Activated T-cell treated with anti-CD3 and anti-CD28 coated beads, Interleukin-2, amount 50 U/mL, for 72 hours (primary cell): ENCODE measurements around the gene ST3GAL2. TPM values are rescaled to one million over a fixed set of nuclear protein-coding genes. Genes with fewer than 3 reads are reported as not detected.
"Not testable (repeated sequence)": the region's sequence is repeated elsewhere in the genome, so short reads cannot be mapped to it uniquely, and the experiment has no call there.

Experiments
- ATAC-seq, 2 donors: fragments of 150-1000 bp; cut with Tn5 transposase; replicated peaks in 1 of 2; 2 replicates each; pipeline ENCODE4 v1.10.0; 2021; ENCODE audit warnings: moderate library complexity in 2 of 2, mild to moderate bottlenecking in 1 of 2
- DNase-seq, 2 donors: peaks; one replicate each; pipeline ENCODE4 v3.0.0; 2021 to 2022; ENCODE audit warnings: mixed read lengths in 1 of 2
- H3K27ac Mint-ChIP-seq: one replicate; pipeline ENCODE4 v1.8.0; 2022; ENCODE audit warnings: mild to moderate bottlenecking, moderate library complexity, mixed read lengths
- H3K27me3 Mint-ChIP-seq: one replicate; pipeline ENCODE4 v1.8.0; 2022; ENCODE audit warnings: low read depth, mixed read lengths
- H3K36me3 Mint-ChIP-seq, 2 donors: one replicate each; pipeline ENCODE4 v1.8.0; 2022; ENCODE audit warnings: mixed read lengths in 2 of 2, mild to moderate bottlenecking in 1 of 2; ENCODE audit not compliant: insufficient read depth in 2 of 2
- H3K4me1 Mint-ChIP-seq: one replicate; pipeline ENCODE4 v1.8.0; 2022; ENCODE audit warnings: low read depth, mixed read lengths
- H3K4me3 Mint-ChIP-seq, 2 donors: one replicate each; pipeline ENCODE4 v1.8.0; 2022; ENCODE audit warnings: mild to moderate bottlenecking in 2 of 2, mixed read lengths in 2 of 2, moderate library complexity in 2 of 2
- H3K9me3 Mint-ChIP-seq, 2 donors: one replicate each; pipeline ENCODE4 v1.8.0; 2022; ENCODE audit warnings: mixed read lengths in 2 of 2
- total RNA-seq, 2 donors: library from RNA; stranded (reverse); gene quantifications; one replicate each; pipeline ENCODE4 v1.2.3, GENCODE V29; 2022

Gene ST3GAL2
- total RNA-seq, 2 donors from 2014 or later = 15.9 to 18.3 TPM

DNA sequence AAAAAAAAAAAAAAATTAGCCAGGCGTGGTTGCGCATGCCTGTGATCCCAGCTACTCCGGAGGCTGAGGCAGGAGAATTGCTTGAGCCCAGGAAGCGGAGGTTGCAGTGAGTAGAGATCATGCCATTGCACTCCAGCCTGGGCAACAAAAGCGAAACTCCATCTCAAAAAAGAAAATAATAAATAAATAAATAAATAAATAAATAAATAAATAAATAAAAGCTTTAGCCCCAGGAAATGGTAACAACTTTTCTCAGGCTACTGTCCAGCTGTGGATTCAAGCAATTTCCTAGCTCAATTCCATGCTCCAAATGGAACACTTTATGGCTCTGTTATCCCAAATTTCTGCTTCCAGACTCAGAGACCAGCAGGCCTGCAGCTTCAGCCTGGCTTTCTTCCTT is 25.3 kb downstream of the ST3GAL2 start:
- not testable (repeated sequence) for H3K27me3 Mint-ChIP-seq, H3K27ac Mint-ChIP-seq, H3K36me3 Mint-ChIP-seq, DNase-seq, H3K4me3 Mint-ChIP-seq, H3K9me3 Mint-ChIP-seq, ATAC-seq
- H3K4me1 Mint-ChIP-seq = peaks cover 21% of the 10 kb centered on the region

DNA sequence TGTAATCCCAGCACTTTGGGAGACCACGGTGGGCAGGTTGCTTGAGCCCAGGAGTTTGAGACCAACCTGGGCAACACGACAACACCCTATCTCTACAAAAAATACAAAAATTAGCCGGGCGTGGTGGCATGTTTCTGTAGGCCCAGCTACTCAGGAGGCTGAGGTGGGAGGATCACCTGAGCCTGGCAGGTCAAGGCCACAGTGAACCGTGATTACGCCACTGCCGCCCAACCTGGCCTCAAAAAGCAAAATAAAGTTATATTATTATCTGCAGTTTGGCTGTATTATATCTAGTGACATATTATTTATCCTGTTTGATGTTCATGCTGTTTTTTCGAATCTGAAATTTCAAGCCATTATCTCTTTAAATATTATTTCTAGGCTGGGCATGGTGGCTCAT is 26.5 kb downstream of the ST3GAL2 start:
- DNase-seq = no peak
- Mint-ChIP-seq H3K27ac (no peak overlapping the region), H3K4me3 (no peak overlapping the region), H3K9me3 (no peaks in the 10 kb centered on the region), H3K27me3 (no peaks in the 10 kb centered on the region), H3K36me3 (peaks cover 0 to 3% of the 10 kb centered on the region in 2 donors), H3K4me1 (peaks cover 13% of the 10 kb centered on the region)
- no peak for ATAC-seq

GRCh38 chr16:70410734-70411133 is 28.2 kb downstream of the ST3GAL2 start:
- no peak for DNase-seq
- Mint-ChIP-seq H3K4me3 (no peak overlapping the region), H3K4me1 (peaks cover 19% of the 10 kb centered on the region), H3K9me3 (no peaks in the 10 kb centered on the region), H3K27ac (no peak overlapping the region), H3K27me3 (no peaks in the 10 kb centered on the region), H3K36me3 (peaks cover 0 to 3% of the 10 kb centered on the region in 2 donors)
- ATAC-seq = no peak

DNA sequence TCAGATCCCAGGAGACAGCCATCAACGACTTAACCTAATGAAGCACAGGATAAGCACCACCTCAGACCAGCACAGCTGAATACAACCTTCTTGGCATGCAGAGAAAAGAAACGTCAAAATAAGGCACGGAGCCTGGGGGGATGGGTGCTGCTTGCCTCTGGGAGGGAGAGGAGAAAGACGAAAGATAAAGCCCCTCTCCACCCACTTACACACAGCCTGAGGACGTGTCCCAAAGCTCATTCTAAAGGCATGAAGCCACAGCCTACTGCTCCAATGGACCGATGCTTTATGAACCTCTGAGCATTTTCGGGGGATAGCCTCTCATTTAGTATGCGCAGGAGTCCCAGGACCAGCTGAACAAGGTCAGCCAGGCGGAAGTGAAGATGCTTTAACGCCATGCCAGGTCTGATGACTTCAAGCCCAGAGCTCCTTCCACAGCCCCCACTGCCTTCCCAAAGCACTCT is 31.1 kb downstream of the ST3GAL2 start:
- DNase-seq = no peak
- H3K4me1 Mint-ChIP-seq = peaks cover 47% of the 10 kb centered on the region
- ATAC-seq = no peak
- no peak overlapping the region for H3K4me3 Mint-ChIP-seq
- H3K36me3 Mint-ChIP-seq = peaks cover 0 to 7% of the 10 kb centered on the region in 2 donors
- H3K9me3 Mint-ChIP-seq = no peaks in the 10 kb centered on the region
- no peaks in the 10 kb centered on the region for H3K27me3 Mint-ChIP-seq
- no peak overlapping the region for H3K27ac Mint-ChIP-seq

DNA sequence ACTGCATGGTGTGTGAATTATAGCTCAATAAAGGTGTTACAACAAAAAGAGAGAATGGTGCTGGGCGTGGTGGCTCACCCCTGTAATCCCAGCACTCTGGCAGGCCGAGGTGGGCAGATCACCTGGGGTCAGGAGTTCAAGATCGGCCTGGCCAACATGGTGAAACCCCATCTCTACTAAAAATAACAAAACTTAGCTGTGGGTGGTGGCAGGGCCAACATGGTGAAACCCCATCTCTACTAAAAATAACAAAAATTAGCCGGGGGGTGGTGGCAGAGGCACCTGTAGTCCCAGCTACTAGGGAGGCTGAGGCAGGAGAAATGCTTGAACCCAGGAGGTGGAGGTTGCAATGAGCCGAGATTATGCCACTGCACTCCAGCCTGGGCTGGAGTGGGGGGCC is 32.8 kb downstream of the ST3GAL2 start:
- H3K27ac Mint-ChIP-seq, H3K9me3 Mint-ChIP-seq, H3K27me3 Mint-ChIP-seq, DNase-seq, ATAC-seq, H3K36me3 Mint-ChIP-seq, H3K4me3 Mint-ChIP-seq: not testable (repeated sequence)
- H3K4me1 Mint-ChIP-seq = peaks cover 49% of the 10 kb centered on the region

- Mint-ChIP-seq H3K4me1 (peaks cover 38% of the 10 kb centered on the region), H3K9me3 (no peaks in the 10 kb centered on the region), H3K36me3 (peaks cover 0 to 4% of the 10 kb centered on the region in 2 donors), H3K4me3 (peak overlapping the region in 1 of 2 donors; percentile 9), H3K27ac (no peak overlapping the region), H3K27me3 (no peaks in the 10 kb centered on the region)
- DNase-seq (no peak), ATAC-seq (no peak)
Measured at GRCh38 chr16:70402916-70403659, 35.8 kb downstream of the ST3GAL2 start.

GRCh38 chr16:70399951-70400350 is 38.9 kb downstream of the ST3GAL2 start:
- H3K36me3 Mint-ChIP-seq = peaks cover 0 to 2% of the 10 kb centered on the region in 2 donors
- no peaks in the 10 kb centered on the region for H3K9me3 Mint-ChIP-seq
- H3K4me1 Mint-ChIP-seq = peaks cover 23% of the 10 kb centered on the region
- DNase-seq = no peak
- H3K27ac Mint-ChIP-seq = no peak overlapping the region
- ATAC-seq = no peak
- no peak overlapping the region for H3K4me3 Mint-ChIP-seq
- H3K27me3 Mint-ChIP-seq = no peaks in the 10 kb centered on the region

- Mint-ChIP-seq H3K27ac (no peak overlapping the region), H3K9me3 (no peaks in the 10 kb centered on the region), H3K4me1 (peaks cover 17% of the 10 kb centered on the region), H3K36me3 (no peaks in the 10 kb centered on the region), H3K4me3 (no peak overlapping the region), H3K27me3 (no peaks in the 10 kb centered on the region)
- ATAC-seq = no peak
- DNase-seq = no peak
Measured at GRCh38 chr16:70399381-70399780, 39.5 kb downstream of the ST3GAL2 start.

- H3K27me3 Mint-ChIP-seq = no peaks in the 10 kb centered on the region
- peaks cover 6% of the 10 kb centered on the region for H3K4me1 Mint-ChIP-seq
- H3K36me3 Mint-ChIP-seq = no peaks in the 10 kb centered on the region
- no peaks in the 10 kb centered on the region for H3K9me3 Mint-ChIP-seq
- DNase-seq (no peak), ATAC-seq (no peak)
- H3K4me3 Mint-ChIP-seq = no peak overlapping the region
- H3K27ac Mint-ChIP-seq = no peak overlapping the region
Measured at GRCh38 chr16:70398177-70398743, 40.6 kb downstream of the ST3GAL2 start.

GRCh38 chr16:70396246-70396904 is 42.5 kb downstream of the ST3GAL2 start:
- no peaks in the 10 kb centered on the region for H3K4me1 Mint-ChIP-seq
- H3K27ac Mint-ChIP-seq = no peak overlapping the region
- no peak for ATAC-seq

DNA sequence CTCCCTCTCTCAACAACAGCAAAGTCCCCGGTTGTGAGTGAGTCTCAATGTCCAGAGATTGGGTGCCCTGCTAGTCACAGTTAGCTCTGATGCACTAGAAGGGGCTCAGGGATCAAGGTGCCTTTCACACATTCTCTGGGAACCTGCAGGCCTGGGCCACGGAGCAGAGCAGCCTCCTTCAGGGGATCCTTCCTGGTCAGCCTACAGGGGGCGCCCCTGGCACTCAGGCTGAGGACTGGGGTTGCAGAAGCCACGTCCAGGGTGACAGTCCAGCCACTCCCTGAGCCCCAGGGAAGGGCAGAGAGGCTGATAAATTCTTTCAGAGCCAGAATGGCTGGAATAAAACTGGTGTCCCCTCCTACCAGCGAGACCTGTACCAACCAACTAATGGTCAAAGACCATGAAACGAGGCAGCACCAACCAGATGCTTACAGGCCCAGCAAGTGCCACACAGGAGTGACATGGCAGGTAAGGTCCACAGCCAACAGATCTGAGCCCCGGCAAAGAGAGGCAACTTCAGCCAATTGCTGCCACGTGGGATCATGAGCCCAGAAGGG is 43.5 kb downstream of the ST3GAL2 start:
- no peaks in the 10 kb centered on the region for H3K36me3 Mint-ChIP-seq
- DNase-seq (peak; percentile 75 to 79), ATAC-seq (peak; percentile 85)
- no peak overlapping the region for H3K27ac Mint-ChIP-seq
- H3K9me3 Mint-ChIP-seq = no peaks in the 10 kb centered on the region
- no peak overlapping the region for H3K4me3 Mint-ChIP-seq
- no peaks in the 10 kb centered on the region for H3K4me1 Mint-ChIP-seq
- H3K27me3 Mint-ChIP-seq = no peaks in the 10 kb centered on the region

More at GRCh38 chr16:70396246-70396904, 42.5 kb downstream of the ST3GAL2 start:
- no peaks in the 10 kb centered on the region for H3K27me3 Mint-ChIP-seq
- H3K4me3 Mint-ChIP-seq = no peak overlapping the region
- no peaks in the 10 kb centered on the region for H3K36me3 Mint-ChIP-seq
- no peak for DNase-seq
- no peaks in the 10 kb centered on the region for H3K9me3 Mint-ChIP-seq

DNA sequence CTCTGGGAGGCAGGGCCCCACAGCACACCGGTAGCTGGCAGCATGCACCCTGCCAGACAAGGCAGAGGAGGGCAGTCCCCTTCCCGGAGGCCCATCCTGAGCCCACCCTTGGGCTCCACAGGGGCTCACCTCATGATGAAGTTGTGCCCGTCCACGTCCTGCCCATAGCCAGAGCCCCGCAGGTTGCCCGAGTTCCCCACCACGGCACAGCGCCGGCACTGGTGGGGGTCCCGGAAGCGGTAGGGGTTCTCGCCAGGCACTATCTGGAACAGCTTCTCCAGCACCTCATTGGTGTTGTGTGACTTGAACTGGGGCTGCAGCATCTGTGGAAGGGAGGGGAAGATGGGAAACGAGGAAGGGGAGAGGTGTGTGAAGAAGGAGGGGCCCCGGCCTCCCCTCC is 44.0 kb downstream of the ST3GAL2 start:
- Mint-ChIP-seq H3K36me3 (no peaks in the 10 kb centered on the region), H3K27me3 (no peaks in the 10 kb centered on the region), H3K27ac (no peak overlapping the region), H3K9me3 (no peaks in the 10 kb centered on the region), H3K4me1 (no peaks in the 10 kb centered on the region), H3K4me3 (no peak overlapping the region)
- no peak for ATAC-seq
- DNase-seq = no peak

- ATAC-seq (no peak), DNase-seq (no peak)
- Mint-ChIP-seq H3K27ac (no peak overlapping the region), H3K4me3 (no peak overlapping the region), H3K36me3 (no peaks in the 10 kb centered on the region), H3K4me1 (no peaks in the 10 kb centered on the region), H3K27me3 (no peaks in the 10 kb centered on the region), H3K9me3 (no peaks in the 10 kb centered on the region)
Measured at GRCh38 chr16:70393662-70394061, 45.2 kb downstream of the ST3GAL2 start.
